H7 (cell line): ENCODE data around the gene COL18A1. TPM values are rescaled to one million over a fixed set of nuclear protein-coding genes. Genes with fewer than 3 reads are reported as not detected.
"Not testable (repeated sequence)": the region's sequence is repeated elsewhere in the genome, so short reads cannot be mapped to it uniquely, and the experiment has no call there.

ENCODE experiments used
- DNase-seq: peaks from one replicate; pipeline ENCODE4 v3.0.0; 2012
- H3K27me3 ChIP-seq: 2 replicates; pipeline ENCODE4 v1.6.0; 2011; ENCODE audit warnings: mild to moderate bottlenecking, low read length; ENCODE audit not compliant: control insufficient read depth, insufficient read depth
- H3K36me3 ChIP-seq: replicated peaks from 2 replicates; pipeline ENCODE4 v1.5.1; 2011; ENCODE audit warnings: low read length; ENCODE audit not compliant: control insufficient read depth, insufficient read depth
- H3K4me3 ChIP-seq: 2 replicates; pipeline ENCODE4 v1.5.1; 2011; ENCODE audit warnings: low read depth, mild to moderate bottlenecking, control low read depth, low read length, moderate library complexity; ENCODE audit not compliant: insufficient read depth
- total RNA-seq: library from RNA; depleted of rRNA; stranded (reverse); fragments of >200 nt; shearing (Covaris generic); gene quantifications from 2 replicates; pipeline ENCODE4 v1.2.3, GENCODE V29; 2014

Gene COL18A1
- total RNA-seq, 1 experiment from 2014 or later = 328 TPM

GRCh38 chr21:45493401-45494001 is 88.5 kb downstream of the COL18A1 start:
- H3K36me3 ChIP-seq = peaks cover 17% of the 10 kb centered on the region
- no peak for DNase-seq
- no peak overlapping the region for H3K4me3 ChIP-seq
- no peaks in the 10 kb centered on the region for H3K27me3 ChIP-seq

GRCh38 chr21:45494135-45494850 is 89.3 kb downstream of the COL18A1 start:
- Histone ChIP-seq H3K36me3 (peaks cover 23% of the 10 kb centered on the region), H3K4me3 (no peak overlapping the region), H3K27me3 (no peaks in the 10 kb centered on the region)
- no peak for DNase-seq

- no peak overlapping the region for H3K4me3 ChIP-seq
- no peak for DNase-seq
- peaks cover 23% of the 10 kb centered on the region for H3K36me3 ChIP-seq
- no peaks in the 10 kb centered on the region for H3K27me3 ChIP-seq
Measured at GRCh38 chr21:45494851-45495680, 90.1 kb downstream of the COL18A1 start.

- peaks cover 22% of the 10 kb centered on the region for H3K36me3 ChIP-seq
Measured at GRCh38 chr21:45496151-45496967, 91.4 kb downstream of the COL18A1 start.

GRCh38 chr21:45496968-45497845 is 92.2 kb downstream of the COL18A1 start:
- DNase-seq = no peak
- peaks cover 19% of the 10 kb centered on the region for H3K36me3 ChIP-seq

More at GRCh38 chr21:45496151-45496967, 91.4 kb downstream of the COL18A1 start:
- Histone ChIP-seq H3K4me3 (no peak overlapping the region), H3K27me3 (no peaks in the 10 kb centered on the region)
- no peak for DNase-seq

GRCh38 chr21:45497846-45498645 is 93.1 kb downstream of the COL18A1 start:
- DNase-seq = no peak
- Histone ChIP-seq H3K4me3 (no peak overlapping the region), H3K27me3 (no peaks in the 10 kb centered on the region), H3K36me3 (peaks cover 19% of the 10 kb centered on the region)

More at GRCh38 chr21:45496968-45497845, 92.2 kb downstream of the COL18A1 start:
- no peak overlapping the region for H3K4me3 ChIP-seq
- no peaks in the 10 kb centered on the region for H3K27me3 ChIP-seq

- Histone ChIP-seq H3K36me3 (peaks cover 19% of the 10 kb centered on the region), H3K4me3 (no peak overlapping the region), H3K27me3 (no peaks in the 10 kb centered on the region)
- no peak for DNase-seq
Measured at GRCh38 chr21:45498646-45499000, 93.7 kb downstream of the COL18A1 start.

GRCh38 chr21:45499201-45499750 is 94.3 kb downstream of the COL18A1 start:
- Histone ChIP-seq H3K36me3 (peaks cover 18% of the 10 kb centered on the region), H3K4me3 (no peak overlapping the region), H3K27me3 (no peaks in the 10 kb centered on the region)
- no peak for DNase-seq

- Histone ChIP-seq H3K27me3 (no peaks in the 10 kb centered on the region), H3K36me3 (peaks cover 18% of the 10 kb centered on the region), H3K4me3 (no peak overlapping the region)
- no peak for DNase-seq
Measured at GRCh38 chr21:45499970-45500577, 95.1 kb downstream of the COL18A1 start.

GRCh38 chr21:45501081-45502005 is 96.4 kb downstream of the COL18A1 start:
- not testable (repeated sequence) for H3K36me3 ChIP-seq, H3K4me3 ChIP-seq, DNase-seq, H3K27me3 ChIP-seq

- peaks cover 7% of the 10 kb centered on the region for H3K36me3 ChIP-seq
- DNase-seq = no peak
- no peak overlapping the region for H3K4me3 ChIP-seq
Measured at GRCh38 chr21:45502006-45502345, 97.0 kb downstream of the COL18A1 start.

GRCh38 chr21:45502600-45502999 is 97.6 kb downstream of the COL18A1 start:
- H3K36me3 ChIP-seq = peaks cover 7% of the 10 kb centered on the region
- no peak for DNase-seq
- no peaks in the 10 kb centered on the region for H3K27me3 ChIP-seq
- no peak overlapping the region for H3K4me3 ChIP-seq

More at GRCh38 chr21:45502006-45502345, 97.0 kb downstream of the COL18A1 start:
- H3K27me3 ChIP-seq = no peaks in the 10 kb centered on the region
